NCI-H446 (cell line): ENCODE data around the gene MCCC1.
A peak's percentile ranks its signal among the peaks of the same experiment; 100 is the strongest.
"Not testable (repeated sequence)": the region's sequence is repeated elsewhere in the genome, so short reads cannot be mapped to it uniquely, and the experiment has no call there.

ENCODE experiments used
- DNase-seq, 2 experiments: peaks; one replicate each; lab custom pipeline; 2025; lab: John Stamatoyannopoulos, UW

The MCCC1 gene

DNA sequence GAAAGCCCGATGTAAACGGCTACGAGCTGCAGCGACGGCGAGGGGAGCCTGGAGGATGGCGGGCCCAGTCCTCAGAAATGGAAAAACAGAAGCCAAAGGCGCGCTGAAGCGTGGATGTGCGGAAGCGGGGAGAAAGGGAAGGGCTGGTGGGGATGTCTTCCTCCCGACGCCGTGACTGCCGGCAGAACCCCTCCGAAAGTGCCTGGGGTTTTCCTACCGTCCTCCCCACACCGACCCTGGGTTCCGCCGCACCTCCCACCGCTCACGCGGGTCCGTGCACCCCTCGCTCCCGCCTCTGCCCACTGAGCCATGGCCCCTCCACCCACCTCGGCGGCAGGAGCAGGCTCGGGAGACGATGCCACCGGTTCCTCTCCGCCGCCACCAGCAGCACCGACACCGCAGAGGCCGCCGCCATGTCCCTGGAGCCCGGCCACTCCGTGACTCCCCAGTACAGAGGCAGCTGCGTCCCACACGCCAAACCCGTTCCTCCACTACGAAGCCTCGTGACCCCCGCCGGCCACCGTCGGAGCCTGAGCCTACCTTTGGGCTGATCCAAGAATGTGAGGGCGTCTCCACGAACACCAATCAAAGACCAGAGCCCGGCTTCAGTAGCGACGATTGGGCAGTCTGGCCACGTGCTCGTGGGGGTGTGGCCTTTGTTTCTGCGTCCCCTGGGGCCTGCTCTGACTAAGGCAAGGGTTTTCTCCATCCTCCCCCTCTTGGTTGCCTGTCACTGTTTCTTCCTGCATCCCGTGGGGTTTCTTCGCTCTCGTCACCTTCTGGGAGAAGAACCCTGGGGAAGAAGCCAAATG lies at the start of gene MCCC1:
MCCC1 (minus strand) TSS at position 471 of the 812 bp plus-strand sequence; CDS start at position 415, 56 bp downstream.
- DNase-seq, result peak; percentile 92 to 99

DNA sequence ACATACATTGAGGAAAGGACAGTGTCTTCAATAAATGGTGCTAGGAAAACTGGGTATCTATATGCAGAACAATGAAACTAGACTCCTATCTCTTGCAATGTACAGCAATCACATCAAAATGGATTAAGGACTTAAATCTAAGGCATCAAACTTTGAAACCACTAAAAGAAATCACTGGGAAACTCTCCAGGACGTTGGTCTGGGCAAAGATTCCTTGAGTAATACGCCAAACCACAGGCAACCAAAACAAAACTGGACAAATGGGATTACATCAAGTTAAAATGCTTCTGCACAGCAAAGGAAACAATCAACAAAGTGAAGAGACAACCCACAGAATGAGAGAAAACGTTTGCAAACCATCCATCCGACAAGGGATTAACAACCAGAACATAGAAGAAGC lies 48.8 kb upstream of the MCCC1 start:
- DNase-seq, result no peak

DNA sequence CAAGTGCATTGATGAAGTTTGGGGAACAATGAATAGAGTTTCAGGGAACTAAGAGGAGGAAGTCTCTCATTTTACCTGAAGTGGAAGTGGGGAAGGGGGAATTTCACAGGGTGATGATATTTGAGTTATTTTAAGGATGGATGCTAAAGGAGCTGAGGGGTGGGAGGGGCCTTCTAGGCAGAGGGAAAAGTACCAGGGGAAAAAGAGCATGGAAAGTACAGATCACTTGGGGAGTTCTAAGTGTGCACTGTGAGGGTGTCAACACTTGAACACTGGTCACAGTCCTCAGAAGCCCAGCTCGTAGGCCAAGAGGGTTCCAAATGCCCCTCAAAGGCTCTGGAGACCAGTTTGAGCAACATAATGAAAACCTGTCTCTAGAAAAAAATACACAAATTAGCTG lies 45.1 kb upstream of the MCCC1 start:
- DNase-seq, result no peak

DNA sequence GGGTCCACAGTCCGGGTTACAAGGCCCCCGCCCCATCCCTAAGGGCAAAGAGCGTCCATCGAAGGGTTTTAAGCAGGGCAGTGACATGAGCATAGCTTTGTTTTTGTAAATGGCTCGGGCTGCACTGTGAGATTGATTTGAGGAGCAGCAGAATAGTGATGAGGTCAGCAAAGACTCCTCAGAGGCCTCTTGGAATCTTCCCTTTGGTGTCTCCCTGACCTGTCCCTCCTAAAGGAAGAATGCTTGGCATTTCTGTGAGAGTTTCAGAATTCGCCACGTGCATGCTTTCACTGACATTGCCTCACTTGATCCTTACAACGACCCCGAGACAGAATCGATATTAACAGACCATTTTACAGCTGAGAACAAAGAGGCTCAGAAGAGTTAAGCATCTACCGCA lies 42.9 kb upstream of the MCCC1 start:
- DNase-seq, result no peak

DNA sequence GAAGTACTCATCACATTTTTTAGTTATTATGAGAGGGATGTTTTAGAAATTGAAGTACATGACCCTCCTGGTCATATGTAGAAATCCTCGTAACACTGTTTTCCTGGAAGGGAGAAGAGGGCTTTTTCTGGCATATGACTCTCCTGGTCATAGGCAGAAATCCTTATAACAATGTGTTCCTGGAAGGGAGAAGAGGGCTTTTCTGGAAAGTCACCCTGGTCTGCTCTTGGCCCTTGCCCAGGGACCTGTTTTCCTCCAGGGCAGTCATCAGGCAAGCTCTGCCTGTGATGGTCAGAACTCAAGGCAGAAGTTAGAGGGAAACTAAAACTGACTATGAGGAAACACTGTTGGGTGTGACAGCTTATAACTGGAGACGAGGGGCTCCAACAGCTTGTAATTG lies 35.5 kb upstream of the MCCC1 start:
- DNase-seq, result no peak

DNA sequence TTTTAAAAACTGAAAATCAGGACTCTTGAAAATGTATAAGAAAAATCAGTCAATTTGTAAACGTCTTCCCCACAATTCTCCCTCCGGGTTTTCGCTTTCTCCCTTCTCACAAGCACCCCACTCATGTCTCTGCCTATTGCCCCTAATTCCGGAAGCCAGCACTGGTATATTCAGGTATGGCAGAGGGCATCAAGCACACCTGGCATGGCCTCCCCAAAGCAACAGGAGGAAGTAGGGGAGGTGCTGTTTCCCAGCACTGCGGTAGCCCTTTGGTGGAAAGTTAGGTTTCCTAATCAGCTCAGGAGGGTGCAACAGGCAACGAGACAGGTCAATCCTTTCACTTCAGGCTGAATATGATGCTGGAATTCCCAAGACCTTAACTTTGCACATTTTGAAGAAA lies 33.1 kb upstream of the MCCC1 start:
- no peak for DNase-seq

DNA sequence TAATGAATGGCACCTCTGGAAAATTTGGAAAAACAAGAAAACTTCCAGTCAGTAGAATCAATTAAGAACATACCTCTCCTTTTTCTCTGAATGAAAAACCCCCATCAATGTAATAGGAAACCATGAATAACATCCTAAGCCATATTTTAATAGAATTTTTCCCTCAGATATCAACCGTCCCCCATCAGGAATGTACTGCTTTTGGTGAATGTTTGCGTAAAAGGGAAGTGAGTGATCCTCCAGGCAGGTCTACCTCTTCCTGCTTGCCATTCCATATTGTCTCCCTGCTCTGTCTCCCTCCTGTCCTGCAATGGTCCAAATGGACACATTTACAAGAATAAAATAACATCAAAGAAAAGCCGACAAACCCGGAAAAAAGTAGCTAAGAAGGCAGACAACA lies 32.4 kb upstream of the MCCC1 start:
- no peak for DNase-seq

DNA sequence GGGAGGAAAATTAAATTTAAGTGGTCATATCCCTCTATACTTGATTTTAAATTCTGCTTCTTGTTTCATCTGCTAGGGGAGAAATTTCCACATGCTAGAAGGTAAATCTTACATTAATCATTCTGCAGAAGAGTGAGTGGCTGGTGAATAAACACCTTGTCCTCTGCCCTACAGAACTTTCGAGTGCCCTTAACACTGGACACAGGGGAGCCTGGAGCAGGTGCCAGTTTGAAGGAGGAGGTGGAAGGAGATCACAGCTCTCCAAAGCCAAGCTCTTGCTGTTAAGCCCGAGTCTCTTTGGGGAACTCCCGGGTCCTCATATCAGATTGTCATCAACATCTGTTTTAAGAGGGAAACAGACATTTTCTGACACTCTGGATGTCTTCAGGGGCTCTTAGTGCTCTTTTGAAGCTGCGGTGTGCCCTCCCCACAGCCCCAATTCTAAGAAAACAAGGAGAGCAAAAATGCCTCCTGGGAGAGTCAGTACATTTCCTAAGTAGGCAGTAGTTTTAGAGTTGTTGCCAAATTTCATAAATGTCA lies 32.0 kb upstream of the MCCC1 start:
- DNase-seq, result no peak

DNA sequence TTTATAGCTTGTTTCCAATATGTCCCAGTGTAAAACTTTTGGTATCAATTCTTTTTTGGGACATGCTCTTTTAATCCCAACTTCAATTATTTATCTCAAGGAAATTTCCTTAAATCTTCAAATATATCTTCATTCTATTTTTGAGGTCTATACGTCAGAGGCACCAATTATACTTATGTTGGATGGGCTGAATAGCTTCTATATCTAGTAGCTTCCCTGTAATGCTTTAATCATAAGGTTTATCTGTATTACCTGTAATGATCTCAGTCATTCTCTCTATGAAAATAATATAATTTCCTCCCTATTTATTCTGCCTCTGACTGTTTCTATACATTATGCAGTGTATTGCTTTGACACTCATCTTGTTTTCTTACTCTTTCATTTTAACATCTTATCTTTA lies 29.9 kb upstream of the MCCC1 start:
- DNase-seq, result no peak

DNA sequence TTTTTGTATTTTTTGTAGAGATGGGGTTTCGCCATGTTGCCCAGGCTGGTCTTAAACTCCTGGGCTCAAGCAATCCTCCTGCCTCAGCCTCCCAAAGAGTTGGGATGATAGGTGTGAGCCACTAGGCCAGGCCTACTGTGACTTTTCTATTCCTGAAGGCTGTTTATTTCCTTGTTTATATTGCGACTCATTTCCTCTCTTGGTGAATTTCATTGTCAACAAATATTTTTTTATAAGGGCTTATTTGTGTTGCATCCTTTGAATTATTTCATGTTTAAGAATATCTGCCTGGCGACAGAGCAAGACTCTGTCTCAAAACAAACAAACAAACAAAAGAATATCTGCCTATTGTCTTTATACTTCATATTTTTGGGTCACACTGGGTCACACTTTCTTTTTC lies 29.4 kb upstream of the MCCC1 start:
- no peak for DNase-seq

DNA sequence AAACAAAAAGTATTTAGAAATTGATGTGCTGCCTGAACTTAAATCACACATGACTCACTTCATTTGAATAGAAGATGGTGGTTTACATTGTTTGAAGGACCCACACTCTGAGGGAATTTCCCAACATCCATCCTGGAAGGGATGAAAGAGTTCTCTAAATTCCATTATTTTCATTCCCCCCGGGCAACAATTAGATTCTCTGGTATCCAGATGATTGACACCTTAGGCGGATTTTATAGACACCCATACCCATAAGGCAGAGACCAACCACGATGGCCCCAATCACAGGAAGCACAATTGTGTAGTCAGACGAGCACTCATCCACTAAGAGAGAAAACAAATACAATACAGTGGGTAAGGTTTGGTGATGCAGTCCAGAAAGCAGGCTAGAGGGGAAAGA lies 24.6 kb upstream of the MCCC1 start:
- no peak for DNase-seq

DNA sequence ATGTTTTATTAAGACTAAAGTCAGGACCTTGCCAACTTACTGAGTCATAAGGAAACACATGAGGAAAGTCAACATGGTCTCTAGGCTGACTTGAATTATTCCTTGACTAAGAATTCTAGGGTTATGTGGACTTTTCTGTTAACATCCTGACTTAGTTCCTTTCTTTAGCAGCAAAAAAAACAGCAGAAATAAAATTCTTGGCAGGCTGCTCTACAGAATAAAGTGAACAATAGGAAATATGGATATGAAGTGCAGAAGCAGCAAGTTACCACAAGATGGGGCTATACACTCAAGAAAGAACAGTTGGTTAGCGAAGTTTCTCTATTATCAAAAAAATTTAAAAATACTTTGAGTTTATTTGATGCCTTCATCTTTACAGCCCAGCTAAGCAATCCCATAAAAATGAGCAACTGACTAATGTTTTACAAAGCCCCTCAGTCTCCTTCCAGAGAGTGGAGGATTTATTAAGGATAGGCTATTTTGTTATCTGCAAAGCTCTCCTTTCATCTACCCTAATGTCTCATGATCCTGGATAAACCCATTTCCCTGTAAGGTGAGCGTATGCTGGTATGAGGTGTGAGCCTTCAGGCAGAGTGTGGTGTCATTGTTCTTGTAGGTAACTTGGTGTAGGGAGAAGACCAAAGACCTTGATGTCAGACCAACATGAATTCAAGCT lies 23.1 kb upstream of the MCCC1 start:
- DNase-seq, result peak; percentile 19 to 59

DNA sequence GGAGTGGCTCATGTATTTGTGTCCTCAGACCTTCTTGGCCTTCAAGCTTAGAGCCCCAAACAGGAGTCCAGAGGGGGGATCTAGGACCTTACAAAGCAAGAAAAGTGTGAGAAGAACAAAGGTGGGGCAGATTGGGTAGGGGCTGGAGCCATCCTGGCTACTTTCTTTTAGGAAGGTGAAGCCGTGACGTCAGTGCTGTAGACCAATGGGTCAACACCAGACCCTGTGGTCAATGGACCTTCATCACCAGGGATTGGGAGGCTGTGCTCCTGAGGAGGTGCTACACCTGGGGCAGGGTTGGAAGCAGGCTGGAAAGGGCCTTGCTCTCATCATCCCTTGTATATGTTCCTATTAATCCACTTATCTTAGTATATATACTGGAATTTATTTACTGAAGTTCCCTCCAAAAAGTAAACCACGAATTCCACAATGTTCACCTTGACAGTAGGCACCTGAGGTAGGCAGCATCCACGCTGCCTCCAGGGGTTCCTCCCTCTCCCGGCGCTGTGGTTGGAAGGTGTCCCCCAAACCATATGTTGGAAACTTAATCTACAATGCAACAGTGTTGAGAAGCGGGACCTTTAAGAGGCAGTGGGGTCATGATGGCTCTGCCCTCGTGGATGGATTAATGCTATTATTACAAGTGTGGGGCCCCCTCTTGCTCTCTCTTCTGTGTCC lies 21.4 kb upstream of the MCCC1 start:
- no peak for DNase-seq

DNA sequence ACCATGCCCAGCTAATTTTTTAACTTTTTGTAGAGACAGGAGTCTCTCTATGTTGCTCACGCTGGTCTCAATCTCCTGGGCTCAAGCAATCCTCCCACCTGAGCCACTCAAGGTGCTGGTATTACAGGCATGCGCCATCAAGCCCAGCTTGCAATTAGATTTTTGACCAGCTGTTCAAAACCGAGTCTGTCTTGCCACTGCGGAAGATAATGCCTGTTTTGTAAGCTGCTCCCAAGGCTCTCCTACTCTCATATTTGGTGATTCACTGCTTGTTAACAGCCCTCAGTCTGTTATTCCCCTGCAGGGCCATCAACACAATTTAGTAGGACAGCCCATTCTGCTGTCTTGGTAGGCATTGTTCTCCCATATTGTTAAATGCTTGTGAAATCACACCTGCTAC lies 17.8 kb upstream of the MCCC1 start:
- DNase-seq, result no peak

DNA sequence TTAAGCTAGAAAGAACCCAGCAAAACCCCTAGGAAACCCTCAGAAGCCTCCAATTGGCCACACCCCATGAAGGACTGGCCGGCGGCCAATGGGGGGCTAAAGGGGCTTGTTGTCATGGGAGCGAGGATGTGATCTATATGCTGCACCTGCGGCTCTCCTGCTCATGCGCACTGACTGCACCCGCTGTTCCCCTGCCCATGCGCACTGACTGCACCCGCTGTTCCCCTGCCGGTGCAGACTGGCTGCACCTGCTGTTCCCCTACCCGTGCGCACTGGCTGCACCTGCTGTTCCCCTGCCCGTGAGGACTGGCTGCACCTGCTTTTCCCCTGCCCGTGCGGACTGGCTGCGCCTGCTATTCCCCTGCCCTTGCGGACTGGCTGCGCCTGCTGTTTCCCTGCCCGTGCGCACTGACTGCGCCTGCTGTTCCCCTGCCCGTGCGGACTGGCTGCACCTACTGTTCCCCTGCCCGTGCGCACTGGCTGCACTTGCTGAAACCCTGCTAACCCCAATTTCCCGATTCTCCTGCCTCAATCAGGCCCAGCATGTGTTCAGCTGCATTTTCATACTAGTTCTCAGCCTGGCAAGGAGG lies 16.8 kb upstream of the MCCC1 start:
- DNase-seq, result peak in 1 of 2 experiments; percentile 74

DNA sequence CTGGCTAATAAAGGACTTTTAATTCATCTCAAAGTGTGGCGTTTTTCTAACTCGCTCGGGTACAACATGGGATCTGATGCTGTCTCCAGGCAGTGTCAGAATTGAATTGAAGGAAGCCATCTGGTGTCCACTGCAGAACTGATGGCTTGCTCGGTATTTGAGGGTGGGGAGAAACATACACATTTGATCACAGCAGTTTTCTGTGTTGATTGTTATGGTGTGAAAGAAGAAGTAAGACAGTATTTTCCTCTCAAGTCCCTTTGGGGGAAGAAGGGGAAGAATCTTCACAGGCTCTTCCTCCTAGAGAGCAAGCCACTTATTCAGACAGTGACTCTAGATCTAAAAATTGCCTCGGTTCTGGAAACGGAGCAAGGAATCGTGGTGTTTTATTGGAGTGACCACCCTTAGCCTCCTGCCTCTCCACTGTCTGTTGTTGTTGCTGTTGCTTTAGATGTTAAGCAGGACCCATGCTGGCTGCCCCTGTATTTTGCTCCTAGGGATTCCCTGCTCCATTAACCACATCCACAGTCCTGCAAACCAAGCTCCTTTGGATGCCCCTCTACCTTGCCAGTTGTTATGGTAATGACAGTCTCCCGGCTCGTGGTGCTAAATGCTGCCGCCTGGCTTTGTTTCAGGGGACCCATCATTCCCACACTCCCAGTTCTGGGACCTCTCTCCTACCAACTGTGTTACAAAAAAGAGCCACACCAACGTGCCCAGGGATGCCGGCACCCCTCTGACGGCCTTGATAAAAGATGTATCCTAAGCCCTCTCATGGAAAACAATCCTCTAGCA lies 15.3 kb upstream of the MCCC1 start:
- no peak for DNase-seq

DNA sequence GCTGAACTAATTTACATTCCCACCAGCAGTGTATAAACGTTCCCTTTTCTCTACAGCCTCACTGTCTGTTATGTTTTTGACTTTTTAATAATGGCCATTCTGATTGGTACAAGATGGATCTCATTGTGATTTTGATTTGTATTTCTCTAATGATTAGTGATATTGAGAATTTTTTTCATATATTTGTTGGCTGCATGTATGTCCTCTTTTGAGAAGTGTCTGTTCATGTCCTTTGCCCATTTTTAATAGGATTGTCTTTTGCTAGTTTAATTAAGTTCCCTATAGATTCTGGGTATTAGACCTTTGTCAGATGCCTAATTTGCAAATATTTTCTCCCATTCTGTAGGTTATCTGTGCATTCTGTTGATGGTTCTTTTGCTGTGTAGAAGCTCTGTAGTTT lies 10.6 kb upstream of the MCCC1 start:
- DNase-seq, result not testable (repeated sequence)

DNA sequence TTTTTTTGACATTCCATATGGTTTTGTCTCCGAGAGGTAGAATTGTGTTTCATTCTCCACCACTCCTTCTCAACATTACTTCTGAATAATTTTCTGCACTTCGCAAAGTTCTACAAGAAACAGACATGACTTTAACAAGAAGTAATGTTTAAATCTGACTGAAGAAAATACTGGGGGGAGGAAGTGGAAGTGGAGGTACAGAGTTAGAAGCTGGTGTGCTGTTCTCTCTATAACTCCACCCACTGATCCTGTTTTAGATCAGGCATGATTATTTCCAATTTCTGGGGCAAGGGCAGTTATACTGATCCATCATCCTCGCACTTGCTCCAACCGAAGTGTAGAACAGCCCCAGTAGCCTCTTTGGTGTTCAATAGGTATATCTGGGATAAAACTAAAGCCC lies 9.2 kb upstream of the MCCC1 start:
- DNase-seq, result no peak

DNA sequence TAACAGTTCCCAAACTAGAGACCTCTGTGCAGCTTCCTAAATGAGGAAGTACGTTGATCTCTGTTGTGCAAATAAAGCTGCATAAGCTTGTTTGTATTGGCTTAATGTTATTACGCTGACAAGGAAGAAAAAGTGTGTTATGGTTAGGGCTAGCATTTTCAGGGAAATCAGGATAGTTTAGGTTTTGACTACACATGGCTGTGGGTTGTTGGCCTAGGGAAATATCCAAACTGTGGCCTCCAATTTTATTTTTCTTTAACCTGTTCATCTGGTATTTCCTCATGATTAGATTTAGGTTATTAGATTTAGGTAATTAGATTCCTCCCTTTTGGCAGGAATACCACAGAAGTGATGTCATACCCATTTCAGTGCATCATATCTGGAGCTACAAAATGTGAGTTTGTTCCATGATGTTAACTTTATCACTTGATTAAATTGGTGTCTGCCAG lies 8.7 kb upstream of the MCCC1 start:
- DNase-seq, result no peak

DNA sequence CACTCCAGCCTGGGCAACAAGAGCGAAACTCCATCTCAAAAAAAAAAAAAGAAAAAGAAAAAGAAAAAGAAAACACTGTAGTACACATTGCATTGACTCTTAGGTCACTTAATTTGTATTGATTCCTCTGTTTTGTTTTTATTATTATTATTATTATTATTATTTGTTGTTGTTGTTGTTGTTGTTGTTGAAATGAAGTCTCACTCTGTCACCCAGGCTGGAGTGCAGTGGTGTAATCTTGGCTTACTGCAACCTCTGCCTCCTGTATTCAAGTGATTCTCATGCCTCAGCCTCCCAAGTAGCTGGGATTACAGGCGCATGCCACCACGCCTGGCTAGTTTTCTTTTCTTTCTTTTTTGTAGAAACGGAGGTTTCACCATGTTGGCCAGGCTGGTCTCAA lies 8.1 kb upstream of the MCCC1 start:
- DNase-seq, result not testable (repeated sequence)

DNA sequence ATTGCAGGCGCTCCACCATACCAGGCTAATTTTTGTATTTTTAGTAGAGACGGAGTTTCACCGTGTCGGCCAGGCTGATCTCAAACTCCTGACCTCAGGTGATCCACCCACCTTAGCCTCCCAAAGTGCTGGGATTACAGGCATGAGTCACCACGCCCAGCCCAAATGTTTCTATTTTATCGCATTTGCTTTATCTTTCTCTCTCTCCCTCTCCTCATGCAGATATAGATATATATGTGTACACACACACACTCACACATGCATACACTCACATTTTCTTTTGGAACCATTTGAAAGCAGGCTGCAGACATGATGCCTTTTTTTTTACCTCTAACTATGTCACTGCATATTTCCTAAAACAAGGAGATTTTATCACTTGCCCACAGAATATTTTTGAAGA lies 7.3 kb upstream of the MCCC1 start:
- DNase-seq, result no peak
